B cell (primary cell): ENCODE results near the gene CAMK1D. TPM values are rescaled to one million over a fixed set of nuclear protein-coding genes. Genes with fewer than 3 reads are reported as not detected.

Source experiments
- ATAC-seq: fragments of 200-7000 bp; cut with Tn5 transposase; one replicate; pipeline ENCODE4 v1.10.0; 2021; ENCODE audit warnings: low read depth, mild to moderate bottlenecking, moderate number of reproducible peaks, moderate library complexity
- CTCF ChIA-PET: fragments of 350-600 bp; sonication (Branson Sonifier 250); formaldehyde crosslinking; loops from one replicate; lab custom pipeline; 2021; ENCODE audit warnings: antibody characterized with exemption, inconsistent platforms; lab: Charles Lee
- POLR2A ChIA-PET: fragments of 350-600 bp; sonication (Branson Sonifier 250); formaldehyde crosslinking; loops from one replicate; lab custom pipeline; 2021; ENCODE audit warnings: antibody characterized with exemption; lab: Charles Lee
- DNase-seq: peaks from one replicate; pipeline ENCODE4 v3.0.0; 2013
- H2AFZ ChIP-seq: 2 replicates; pipeline ENCODE4 v1.6.1; 2012; ENCODE audit warnings: mild to moderate bottlenecking, low read depth, low read length; ENCODE audit not compliant: insufficient read depth, poor library complexity, severe bottlenecking
- H3K27ac ChIP-seq, 2 donors: 1 replicate in 1 of 2; 2 replicates in 1 of 2; pipeline ENCODE4 v1.5.1; 2012 to 2013; ENCODE audit warnings: low read length in 2 of 2, mild to moderate bottlenecking in 2 of 2, moderate library complexity in 1 of 2
- H3K27me3 ChIP-seq, 4 experiments: fragments of 200-600 bp in 1 of 4; sonication (generic) in 1 of 4; replicated peaks in 1 of 4; 1 replicate in 2 of 4; 2 replicates in 2 of 4; pipeline versions ENCODE4 v1.6.1 to v1.7.0; 2013 to 2016; ENCODE audit warnings: low read length in 3 of 4, mild to moderate bottlenecking in 2 of 4, mixed read lengths in 1 of 4, moderate library complexity in 1 of 4; ENCODE audit not compliant: insufficient read depth in 4 of 4, control insufficient read depth in 3 of 4; ENCODE audit errors: control extremely low read depth in 1 of 4
- H3K36me3 ChIP-seq, 2 experiments: replicated peaks in 1 of 2; 1 replicate in 1 of 2; 2 replicates in 1 of 2; pipeline versions ENCODE4 v1.6.1 to v1.7.1; 2013; ENCODE audit warnings: low read length in 1 of 2; ENCODE audit not compliant: insufficient read depth in 2 of 2, control insufficient read depth in 1 of 2; ENCODE audit errors: control extremely low read depth in 1 of 2, extremely low read depth in 1 of 2
- H3K4me1 ChIP-seq, 2 donors: fragments of 200-600 bp in 1 of 2; sonication (generic) in 1 of 2; 1 replicate in 1 of 2; 2 replicates in 1 of 2; pipeline versions ENCODE4 v1.5.1 to v1.6.1; 2013 to 2017; ENCODE audit warnings: low read length in 2 of 2; ENCODE audit not compliant: control insufficient read depth in 2 of 2, insufficient read depth in 2 of 2
- H3K4me2 ChIP-seq: replicated peaks from 2 replicates; pipeline ENCODE3; 2012; ENCODE audit warnings: mild to moderate bottlenecking, low read depth, low read length; ENCODE audit not compliant: poor library complexity, severe bottlenecking
- H3K4me3 ChIP-seq, 5 experiments: fragments of 200-600 bp in 1 of 5; sonication (generic) in 1 of 5; 1 replicate in 3 of 5; 2 replicates in 2 of 5; pipeline versions ENCODE4 v1.5.1 to v1.7.0; 2011 to 2016; ENCODE audit warnings: low read length in 4 of 5, mild to moderate bottlenecking in 4 of 5, low read depth in 2 of 5, control low read depth in 1 of 5, moderate library complexity in 1 of 5; ENCODE audit not compliant: insufficient read depth in 1 of 5; ENCODE audit errors: control extremely low read depth in 1 of 5, extremely low read depth in 1 of 5
- H3K79me2 ChIP-seq: fragments of 200-600 bp; sonication (generic); one replicate; pipeline ENCODE4 v1.6.0; 2016; ENCODE audit warnings: low read length; ENCODE audit not compliant: control insufficient read depth, insufficient read depth
- H3K9ac ChIP-seq: fragments of 200-600 bp; sonication (generic); 2 replicates; pipeline ENCODE4 v1.6.1; 2017; ENCODE audit warnings: mild to moderate bottlenecking, low read length, moderate library complexity
- H3K9me3 ChIP-seq, 3 donors: one replicate each; pipeline versions ENCODE4 v1.6.1 to v1.7.1; 2013; ENCODE audit warnings: low read length in 2 of 3; ENCODE audit not compliant: control insufficient read depth in 2 of 3, insufficient read depth in 1 of 3; ENCODE audit errors: control extremely low read depth in 1 of 3
- H4K20me1 ChIP-seq: 2 replicates; pipeline ENCODE4 v1.6.0; 2012; ENCODE audit warnings: mild to moderate bottlenecking, low read length; ENCODE audit not compliant: insufficient read depth, control insufficient read depth, poor library complexity, severe bottlenecking
- H3K27ac Mint-ChIP-seq: one replicate; pipeline ENCODE4 v1.8.0; 2021; ENCODE audit warnings: mixed read lengths
- H3K27me3 Mint-ChIP-seq: one replicate; pipeline ENCODE4 v1.8.0; 2021; ENCODE audit warnings: mixed read lengths
- H3K4me1 Mint-ChIP-seq: one replicate; pipeline ENCODE4 v1.8.0; 2021; ENCODE audit warnings: mixed read lengths
- H3K4me3 Mint-ChIP-seq: one replicate; pipeline ENCODE4 v1.8.0; 2021; ENCODE audit warnings: mixed read lengths
- H3K9me3 Mint-ChIP-seq: one replicate; pipeline ENCODE4 v1.8.0; 2022; ENCODE audit warnings: mixed read lengths; ENCODE audit not compliant: insufficient read depth
- CTCF ChIP-seq: fragments of 200-600 bp; IDR thresholded peaks from one replicate; pipeline ENCODE4 v1.8.0; 2022; ENCODE audit warnings: antibody characterized with exemption, mild to moderate bottlenecking
- EZH2 ChIP-seq: IDR thresholded peaks from 2 replicates; pipeline ENCODE4 v1.6.1; 2012; ENCODE audit warnings: borderline replicate concordance, low read depth, mild to moderate bottlenecking, moderate library complexity, low read length; ENCODE audit not compliant: insufficient read depth, poor library complexity, severe bottlenecking
- WGBS: methylation state at CpG from one replicate; pipeline ENCODE4 v1.1.5; 2013; ENCODE audit warnings: missing lambda C conversion rate; ENCODE audit not compliant: insufficient coverage; 5-methylcytosine and 5-hydroxymethylcytosine counted together
- intact Hi-C: fragments of 100-400 bp; cut with micrococcal nuclease; formaldehyde crosslinking; loops from one replicate; pipeline ENCODE4 v1.10.0; 2022
- polyA plus RNA-seq: library from polyadenylated mRNA; depleted of rRNA; stranded (reverse); fragments of >200 nt; gene quantifications from 2 replicates; pipeline ENCODE4 v1.2.3, GENCODE V29; 2012
- total RNA-seq, 2 donors: library from RNA; stranded (reverse); fragments of 120-200 nt in 1 of 2; gene quantifications; 1 replicate in 1 of 2; 2 replicates in 1 of 2; pipeline versions ENCODE4 v1.2.3 to v1.2.4, GENCODE V29; 2013 to 2022

The CAMK1D gene
- total and polyA plus RNA-seq, 2 donors (not counting 1 experiment from before 2014, with no cell fraction given) = 34.1 to 69.7 TPM

GRCh38 chr10:12489357-12489756, 140.0 kb downstream of the CAMK1D start:
- Histone ChIP-seq H3K27me3 (no peaks in the 10 kb centered on the region), H3K9me3 (no peaks in the 10 kb centered on the region), H3K27ac (no peak overlapping the region), H3K4me2 (no peak overlapping the region), H3K4me1 (peaks cover 13 to 16% of the 10 kb centered on the region in 2 donors), H3K79me2 (peaks cover 99% of the 10 kb centered on the region), H4K20me1 (peaks cover 94% of the 10 kb centered on the region), H3K9ac (no peak overlapping the region), H2AFZ (no peak overlapping the region), H3K36me3 (peaks cover 0 to 10% of the 10 kb centered on the region in 2 experiments), H3K4me3 (no peak overlapping the region)
- Mint-ChIP-seq H3K27ac (no peak overlapping the region), H3K4me1 (peaks cover 43% of the 10 kb centered on the region), H3K27me3 (no peaks in the 10 kb centered on the region), H3K4me3 (no peak overlapping the region), H3K9me3 (no peaks in the 10 kb centered on the region)
- CTCF ChIA-PET = interaction anchor here (1.2 kb wide), 1 partner anchor 226 kb away, joined by 3 read pairs; no protein-coding TSS in a partner anchor
- intact Hi-C loops = no loop called here
- no peak for ATAC-seq
- TF ChIP-seq EZH2 (no peak), CTCF (no peak)
- POLR2A ChIA-PET = no interaction called here
- 98% methylated on average over 6 of the region's 8 CpGs for WGBS
- no peak for DNase-seq

GRCh38 chr10:12489806-12490205, 140.5 kb downstream of the CAMK1D start:
- H3K4me3 ChIP-seq = no peak overlapping the region
- DNase-seq (no peak), ATAC-seq (no peak)
- intact Hi-C loops = no loop called here
- peaks cover 91% of the 10 kb centered on the region for H4K20me1 ChIP-seq
- H3K27ac ChIP-seq = no peak overlapping the region
- no peak overlapping the region for H3K4me3 Mint-ChIP-seq
- over 99% methylated on average over 10 of the region's 13 CpGs for WGBS
- H3K4me1 ChIP-seq = peaks cover 8 to 11% of the 10 kb centered on the region in 2 donors
- no peak overlapping the region for H3K9ac ChIP-seq
- H3K4me1 Mint-ChIP-seq = peaks cover 41% of the 10 kb centered on the region
- H3K9me3 ChIP-seq = no peaks in the 10 kb centered on the region
- no peak overlapping the region for H3K4me2 ChIP-seq
- H3K9me3 Mint-ChIP-seq = no peaks in the 10 kb centered on the region
- no peaks in the 10 kb centered on the region for H3K27me3 Mint-ChIP-seq
- no peak overlapping the region for H3K27ac Mint-ChIP-seq
- H3K36me3 ChIP-seq = peaks cover 0 to 9% of the 10 kb centered on the region in 2 experiments
- peaks cover 99% of the 10 kb centered on the region for H3K79me2 ChIP-seq
- no peak overlapping the region for H2AFZ ChIP-seq
- ChIA-PET CTCF (interaction anchor here (1.2 kb wide), 1 partner anchor 227 kb away, joined by 3 read pairs; no protein-coding TSS in a partner anchor), POLR2A (no interaction called here)
- TF ChIP-seq CTCF (no peak), EZH2 (no peak)
- H3K27me3 ChIP-seq = no peaks in the 10 kb centered on the region
